ENCODE data around the gene RPLP2.

Gene RPLP2

GRCh38 chr11:809287-810039, at the start of gene RPLP2:
Gene RPLP2 (plus strand): TSS chr11:809967. CDS start chr11:810235, 268 bp downstream.
- DNase-seq = peak; percentile 94

- DNase-seq = no peak
Measured at GRCh38 chr11:760236-760635, 49.5 kb upstream of the RPLP2 start.

GRCh38 chr11:761526-762108, 48.1 kb upstream of the RPLP2 start:
- no peak for DNase-seq

- no peak for DNase-seq
Measured at GRCh38 chr11:762421-763072, 47.2 kb upstream of the RPLP2 start.

- DNase-seq = no peak
Measured at GRCh38 chr11:763073-763463, 46.7 kb upstream of the RPLP2 start.

- DNase-seq = no peak
Measured at GRCh38 chr11:763549-764321, 46.0 kb upstream of the RPLP2 start.

GRCh38 chr11:764322-765024, 45.3 kb upstream of the RPLP2 start:
- no peak for DNase-seq

- DNase-seq = no peak
Measured at GRCh38 chr11:765025-765801, 44.6 kb upstream of the RPLP2 start.

- no peak for DNase-seq
Measured at GRCh38 chr11:765802-766091, 44.0 kb upstream of the RPLP2 start.

- no peak for DNase-seq
Measured at GRCh38 chr11:766106-766935, 43.4 kb upstream of the RPLP2 start.

GRCh38 chr11:766936-767210, 42.9 kb upstream of the RPLP2 start:
- no peak for DNase-seq

GRCh38 chr11:767238-767637, 42.5 kb upstream of the RPLP2 start:
- DNase-seq = no peak

- no peak for DNase-seq
Measured at GRCh38 chr11:769887-770641, 39.7 kb upstream of the RPLP2 start.

- no peak for DNase-seq
Measured at GRCh38 chr11:770642-771616, 38.8 kb upstream of the RPLP2 start.

GRCh38 chr11:771617-772204, 38.1 kb upstream of the RPLP2 start:
- no peak for DNase-seq

- DNase-seq = no peak
Measured at GRCh38 chr11:772429-773390, 37.1 kb upstream of the RPLP2 start.

GRCh38 chr11:773425-773824, 36.3 kb upstream of the RPLP2 start:
- DNase-seq = no peak

GRCh38 chr11:773830-774229, 35.9 kb upstream of the RPLP2 start:
- DNase-seq = no peak
